Activated CD4-positive, alpha-beta memory T cell treated with anti-CD3 and anti-CD28 coated beads, Interleukin-2, amount 10 ng/mL, durations not matched to agents 7 days and 5 days (primary cell): ENCODE measurements around the gene EIF2D. TPM values are rescaled to one million over a fixed set of nuclear protein-coding genes. Genes with fewer than 3 reads are reported as not detected.
"Not testable (repeated sequence)": the region's sequence is repeated elsewhere in the genome, so short reads cannot be mapped to it uniquely, and the experiment has no call there.

Experiments
- CTCF ChIA-PET: fragments of 350-600 bp; sonication (Branson Sonifier 250); formaldehyde crosslinking; loops from one replicate; lab custom pipeline; 2021; ENCODE audit warnings: antibody characterized with exemption, inconsistent platforms; lab: Charles Lee
- POLR2A ChIA-PET: fragments of 350-600 bp; sonication (Branson Sonifier 250); formaldehyde crosslinking; loops from one replicate; lab custom pipeline; 2021; ENCODE audit warnings: antibody characterized with exemption; lab: Charles Lee
- DNase-seq: peaks from one replicate; pipeline ENCODE4 v3.0.0-alpha.2; 2020
- H3K27ac Mint-ChIP-seq: one replicate; pipeline ENCODE4 v1.8.0; 2021; ENCODE audit warnings: mild to moderate bottlenecking, mixed read lengths
- H3K27me3 Mint-ChIP-seq: one replicate; pipeline ENCODE4 v1.8.0; 2021; ENCODE audit warnings: mixed read lengths
- H3K36me3 Mint-ChIP-seq: one replicate; pipeline ENCODE4 v1.8.0; 2021; ENCODE audit warnings: low read depth, mixed read lengths
- H3K4me1 Mint-ChIP-seq: one replicate; pipeline ENCODE4 v1.8.0; 2021; ENCODE audit warnings: mixed read lengths
- H3K4me3 Mint-ChIP-seq: one replicate; pipeline ENCODE4 v1.8.0; 2021; ENCODE audit warnings: mild to moderate bottlenecking, mixed read lengths
- H3K9me3 Mint-ChIP-seq: one replicate; pipeline ENCODE4 v1.8.0; 2021; ENCODE audit warnings: mixed read lengths
- total RNA-seq, 2 experiments: library from RNA; stranded (reverse); gene quantifications; one replicate each; pipeline ENCODE4 v1.2.3, GENCODE V29; 2021

Gene EIF2D
- total RNA-seq, 2 experiments from 2014 or later: 42.2 to 43.1 TPM

GRCh38 chr1:206634365-206635079, 22.3 kb upstream of the EIF2D start:
- peak overlapping the region; percentile 80 for H3K4me3 Mint-ChIP-seq
- H3K4me1 Mint-ChIP-seq: peaks cover 36% of the 10 kb centered on the region
- ChIA-PET CTCF (interaction anchor here (0.6 to 8.8 kb wide), 42 partner anchors 8 to 416 kb away, joined by 3 to 250 read pairs (median 5); partner anchors contain the start of genes EIF2D and FCMR), POLR2A (interaction anchor here (1.1 to 3.1 kb wide), 12 partner anchors 15 to 169 kb away, joined by 3 to 33 read pairs (median 6); partner anchors contain the start of genes EIF2D and IKBKE)
- DNase-seq: peak; percentile 80
- peaks cover 26% of the 10 kb centered on the region for H3K27me3 Mint-ChIP-seq
- H3K27ac Mint-ChIP-seq: peak overlapping the region; percentile 80
- H3K36me3 Mint-ChIP-seq: no peaks in the 10 kb centered on the region
- no peaks in the 10 kb centered on the region for H3K9me3 Mint-ChIP-seq

GRCh38 chr1:206633708-206634121, 21.4 kb upstream of the EIF2D start:
- H3K9me3 Mint-ChIP-seq: no peaks in the 10 kb centered on the region
- H3K27ac Mint-ChIP-seq: no peak overlapping the region
- peaks cover 28% of the 10 kb centered on the region for H3K27me3 Mint-ChIP-seq
- ChIA-PET POLR2A (interaction anchor here (1.1 to 3.1 kb wide), 2 partner anchors 14 to 30 kb away, joined by 4 to 33 read pairs; no protein-coding TSS in a partner anchor), CTCF (interaction anchor here (1.2 to 8.8 kb wide), 13 partner anchors 15 to 348 kb away, joined by 3 to 250 read pairs (median 10); partner anchors contain the start of gene EIF2D)
- H3K4me1 Mint-ChIP-seq: peaks cover 34% of the 10 kb centered on the region
- no peaks in the 10 kb centered on the region for H3K36me3 Mint-ChIP-seq
- no peak overlapping the region for H3K4me3 Mint-ChIP-seq
- DNase-seq: no peak

- Mint-ChIP-seq H3K27me3 (peaks cover 36% of the 10 kb centered on the region), H3K36me3 (no peaks in the 10 kb centered on the region), H3K9me3 (no peaks in the 10 kb centered on the region), H3K27ac (no peak overlapping the region), H3K4me1 (peaks cover 19% of the 10 kb centered on the region), H3K4me3 (no peak overlapping the region)
- ChIA-PET POLR2A (interaction anchor here (0.9 to 1.2 kb wide), 3 partner anchors 19 to 60 kb away, joined by 3 to 4 read pairs (median 4); partner anchors contain the start of gene EIF2D), CTCF (interaction anchor here (0.7 to 5.6 kb wide), 23 partner anchors 10 to 351 kb away, joined by 3 to 132 read pairs (median 4); partner anchors contain the start of genes EIF2D, IKBKE and MAPKAPK2)
- DNase-seq: peak; percentile 24
Observed at GRCh38 chr1:206631085-206631509, 18.8 kb upstream of the EIF2D start.

GRCh38 chr1:206628916-206629315, 16.7 kb upstream of the EIF2D start:
- peaks cover 38% of the 10 kb centered on the region for H3K27me3 Mint-ChIP-seq
- no peaks in the 10 kb centered on the region for H3K36me3 Mint-ChIP-seq
- ChIA-PET POLR2A (no interaction called here), CTCF (interaction anchor here (0.7 to 5.6 kb wide), 5 partner anchors 17 to 84 kb away, joined by 3 to 132 read pairs (median 4); partner anchors contain the start of gene EIF2D)
- no peak overlapping the region for H3K4me3 Mint-ChIP-seq
- no peaks in the 10 kb centered on the region for H3K9me3 Mint-ChIP-seq
- DNase-seq: no peak
- no peak overlapping the region for H3K27ac Mint-ChIP-seq
- H3K4me1 Mint-ChIP-seq: peaks cover 2% of the 10 kb centered on the region

- H3K9me3 Mint-ChIP-seq, H3K36me3 Mint-ChIP-seq, DNase-seq, H3K27ac Mint-ChIP-seq, H3K4me3 Mint-ChIP-seq, POLR2A ChIA-PET, H3K4me1 Mint-ChIP-seq: not testable (repeated sequence)
- CTCF ChIA-PET: interaction anchor here (0.9 to 5.6 kb wide), 2 partner anchors 9 to 37 kb away, joined by 5 to 132 read pairs; partner anchors contain the start of gene DYRK3
- peaks cover 32% of the 10 kb centered on the region for H3K27me3 Mint-ChIP-seq
Observed at GRCh38 chr1:206626396-206626795, 14.1 kb upstream of the EIF2D start.

GRCh38 chr1:206609229-206609991, 2.9 kb downstream of the EIF2D start:
- peak overlapping the region; percentile 15 for H3K4me3 Mint-ChIP-seq
- H3K4me1 Mint-ChIP-seq: peaks cover 45% of the 10 kb centered on the region
- peaks cover 25% of the 10 kb centered on the region for H3K36me3 Mint-ChIP-seq
- no peaks in the 10 kb centered on the region for H3K9me3 Mint-ChIP-seq
- CTCF ChIA-PET: interaction anchor here (0.6 to 5.4 kb wide), 19 partner anchors 9 to 438 kb away, joined by 3 to 50 read pairs (median 6); partner anchors contain the start of genes DYRK3, IKBKE and RASSF5
- peak overlapping the region; percentile 83 for H3K27ac Mint-ChIP-seq
- POLR2A ChIA-PET: interaction anchor here (1.7 to 2.3 kb wide), 2 partner anchors 26 to 74 kb away, joined by 6 to 16 read pairs; partner anchors contain the start of gene DYRK3
- DNase-seq: no peak
- no peaks in the 10 kb centered on the region for H3K27me3 Mint-ChIP-seq

GRCh38 chr1:206608108-206608698, 4.1 kb downstream of the EIF2D start:
- H3K36me3 Mint-ChIP-seq: peaks cover 32% of the 10 kb centered on the region
- H3K9me3 Mint-ChIP-seq: no peaks in the 10 kb centered on the region
- H3K27ac Mint-ChIP-seq: no peak overlapping the region
- H3K4me3 Mint-ChIP-seq: no peak overlapping the region
- H3K4me1 Mint-ChIP-seq: peaks cover 45% of the 10 kb centered on the region
- peak; percentile 66 for DNase-seq
- no peaks in the 10 kb centered on the region for H3K27me3 Mint-ChIP-seq
- CTCF ChIA-PET: interaction anchor here (1.0 to 5.4 kb wide), 10 partner anchors 8 to 138 kb away, joined by 3 to 50 read pairs (median 10); partner anchors contain the start of genes DYRK3 and IKBKE
- POLR2A ChIA-PET: interaction anchor here (2.3 kb wide), 1 partner anchor 27 kb away, joined by 16 read pairs; the partner anchor contains the start of gene DYRK3

GRCh38 chr1:206606867-206607266, 5.4 kb downstream of the EIF2D start:
- CTCF ChIA-PET: interaction anchor here (1.0 to 5.4 kb wide), 7 partner anchors 15 to 375 kb away, joined by 3 to 50 read pairs (median 7); partner anchors contain the start of gene DYRK3
- Mint-ChIP-seq H3K36me3 (peaks cover 40% of the 10 kb centered on the region), H3K4me1 (peaks cover 39% of the 10 kb centered on the region)

GRCh38 chr1:206604861-206605260, 7.4 kb downstream of the EIF2D start:
- ChIA-PET POLR2A (no interaction called here), CTCF (no interaction called here)
- peaks cover 22% of the 10 kb centered on the region for H3K4me1 Mint-ChIP-seq
- DNase-seq: no peak
- H3K4me3 Mint-ChIP-seq: no peak overlapping the region
- H3K27ac Mint-ChIP-seq: no peak overlapping the region
- H3K27me3 Mint-ChIP-seq: no peaks in the 10 kb centered on the region
- peaks cover 43% of the 10 kb centered on the region for H3K36me3 Mint-ChIP-seq
- H3K9me3 Mint-ChIP-seq: no peaks in the 10 kb centered on the region

More at GRCh38 chr1:206606867-206607266, 5.4 kb downstream of the EIF2D start:
- Mint-ChIP-seq H3K27me3 (no peaks in the 10 kb centered on the region), H3K27ac (peak overlapping the region; percentile 32), H3K4me3 (no peak overlapping the region), H3K9me3 (no peaks in the 10 kb centered on the region)
- DNase-seq: no peak
- POLR2A ChIA-PET: interaction anchor here (0.6 kb wide), 1 partner anchor 20 kb away, joined by 4 read pairs; no protein-coding TSS in a partner anchor

- no peaks in the 10 kb centered on the region for H3K9me3 Mint-ChIP-seq
- peaks cover 53% of the 10 kb centered on the region for H3K36me3 Mint-ChIP-seq
- no peaks in the 10 kb centered on the region for H3K4me1 Mint-ChIP-seq
- no peak overlapping the region for H3K27ac Mint-ChIP-seq
- H3K4me3 Mint-ChIP-seq: no peak overlapping the region
- ChIA-PET CTCF (interaction anchor here (1.5 to 5.1 kb wide), 3 partner anchors 10 to 111 kb away, joined by 3 to 24 read pairs (median 6); partner anchors contain the start of gene EIF2D), POLR2A (no interaction called here)
- H3K27me3 Mint-ChIP-seq: no peaks in the 10 kb centered on the region
- no peak for DNase-seq
Observed at GRCh38 chr1:206600527-206600926, 11.7 kb downstream of the EIF2D start.

- no peak for DNase-seq
- Mint-ChIP-seq H3K36me3 (peaks cover 69% of the 10 kb centered on the region), H3K9me3 (no peaks in the 10 kb centered on the region), H3K4me1 (peaks cover 13% of the 10 kb centered on the region), H3K27ac (no peak overlapping the region), H3K4me3 (no peak overlapping the region), H3K27me3 (no peaks in the 10 kb centered on the region)
- POLR2A ChIA-PET: no interaction called here
- CTCF ChIA-PET: interaction anchor here (1.0 kb wide), 1 partner anchor 53 kb away, joined by 5 read pairs; no protein-coding TSS in a partner anchor
Observed at GRCh38 chr1:206596319-206596666, 16.0 kb downstream of the EIF2D start.
